GM18508 (cell line): Measurements from ENCODE around the gene NOL6.
A peak's percentile ranks its signal among the peaks of the same experiment; 100 is the strongest.
"Not testable (repeated sequence)": the region's sequence is repeated elsewhere in the genome, so short reads cannot be mapped to it uniquely, and the experiment has no call there.

Experiments used
- ATAC-seq: cut with Tn5 transposase; IDR thresholded peaks from one replicate; pipeline ENCODE4 v1.9.1; 2021; ENCODE audit warnings: moderate number of reproducible peaks; ENCODE audit not compliant: insufficient read depth, unreplicated experiment

Gene NOL6

GRCh38 chr9:33472171-33472880 lies 1.4 kb downstream of the NOL6 start:
- no peak for ATAC-seq

GRCh38 chr9:33471361-33471760 lies 2.4 kb downstream of the NOL6 start:
- ATAC-seq: no peak

- no peak for ATAC-seq
Observed at GRCh38 chr9:33469891-33470290, 3.8 kb downstream of the NOL6 start.

GRCh38 chr9:33468797-33469621 lies 4.7 kb downstream of the NOL6 start:
- ATAC-seq: no peak

GRCh38 chr9:33468215-33468730 lies 5.5 kb downstream of the NOL6 start:
- ATAC-seq: no peak

- no peak for ATAC-seq
Observed at GRCh38 chr9:33467526-33467925, 6.2 kb downstream of the NOL6 start.

GRCh38 chr9:33466565-33467495 lies 6.9 kb downstream of the NOL6 start:
- ATAC-seq: no peak

- no peak for ATAC-seq
Observed at GRCh38 chr9:33465596-33466564, 7.8 kb downstream of the NOL6 start.

- ATAC-seq: no peak
Observed at GRCh38 chr9:33465096-33465495, 8.6 kb downstream of the NOL6 start.

GRCh38 chr9:33464045-33464636 lies 9.6 kb downstream of the NOL6 start:
- ATAC-seq: no peak

GRCh38 chr9:33463151-33463550 lies 10.6 kb downstream of the NOL6 start:
- ATAC-seq: no peak

GRCh38 chr9:33461492-33461891 lies 12.2 kb downstream of the NOL6 start:
- ATAC-seq: no peak

- ATAC-seq: no peak
Observed at GRCh38 chr9:33460854-33461253, 12.9 kb downstream of the NOL6 start.

GRCh38 chr9:33459115-33459514 lies 14.6 kb downstream of the NOL6 start:
- ATAC-seq: no peak

- ATAC-seq: peak; percentile 58
Observed at GRCh38 chr9:33458444-33458843, 15.3 kb downstream of the NOL6 start.

- ATAC-seq: no peak
Observed at GRCh38 chr9:33455945-33456344, 17.8 kb downstream of the NOL6 start.

GRCh38 chr9:33455456-33455855 lies 18.3 kb downstream of the NOL6 start:
- not testable (repeated sequence) for ATAC-seq

GRCh38 chr9:33454661-33455026 lies 19.1 kb downstream of the NOL6 start:
- not testable (repeated sequence) for ATAC-seq
